GM12878 (cell line): ENCODE results near the gene SHLD1. TPM values are rescaled to one million over a fixed set of nuclear protein-coding genes. Genes with fewer than 3 reads are reported as not detected.
A peak's percentile ranks its signal among the peaks of the same experiment; 100 is the strongest.

Experiments
- ATAC-seq: fragments of 200-7000 bp; cut with Tn5 transposase; 3 replicates; pipeline ENCODE4 v1.9.1; 2020; ENCODE audit warnings: mild to moderate bottlenecking, moderate library complexity
- BruUV-seq: library from RNA; stranded (reverse); fragments of 400-500 nt; replicated peaks from 2 replicates; lab custom pipeline; 2021; lab: Mats Ljungman, UMichigan
- CTCF ChIA-PET: fragments of 300-600 bp; sonication (Branson Sonifier 250); formaldehyde crosslinking; extraction: SDS; loops from one replicate; lab custom pipeline; 2021; ENCODE audit warnings: inconsistent platforms; lab: Yijun Ruan, JAX
- POLR2A ChIA-PET: fragments of 350-600 bp; formaldehyde crosslinking; extraction: SDS; loops from one replicate; lab custom pipeline; 2021; ENCODE audit warnings: inconsistent platforms; lab: Charles Lee
- RAD21 ChIA-PET: fragments of 300-600 bp; sonication (Branson Sonifier 250); formaldehyde crosslinking; loops from one replicate; lab custom pipeline; 2023; ENCODE audit warnings: antibody characterized with exemption; ENCODE audit not compliant: unreplicated experiment; lab: Charles Lee
- SMC1A ChIA-PET: fragments of 300-600 bp; sonication (Branson Sonifier 250); formaldehyde crosslinking; loops from one replicate; lab custom pipeline; 2023; ENCODE audit not compliant: unreplicated experiment, uncharacterized antibody; lab: Charles Lee
- DNase-seq: peaks from one replicate; pipeline ENCODE4 v3.0.0-alpha.2; 2011; ENCODE audit warnings: low read depth, low spot score
- FAIRE-seq: peaks from 3 replicates; lab custom pipeline; 2011; peaks lifted over from hg19 to GRCh38; lab: Jason Lieb, UNC
- H2AFZ ChIP-seq: 2 replicates; pipeline ENCODE4 v1.6.0; 2011; ENCODE audit warnings: low read depth, low read length, control low read depth; ENCODE audit not compliant: control insufficient read depth
- H3K27ac ChIP-seq: 2 replicates; pipeline ENCODE4 v1.5.1; 2011; ENCODE audit warnings: control low read depth; ENCODE audit not compliant: control insufficient read depth, insufficient read depth
- H3K27me3 ChIP-seq, 2 experiments: replicated peaks in 1 of 2; 2 replicates each; pipeline versions ENCODE4 v1.6.0 to v1.6.1; 2011; ENCODE audit warnings: low read length in 1 of 2; ENCODE audit not compliant: control insufficient read depth in 2 of 2, insufficient read depth in 2 of 2
- H3K36me3 ChIP-seq, 2 experiments: 2 replicates each; pipeline ENCODE4 v1.5.1; 2011; ENCODE audit warnings: low read length in 1 of 2; ENCODE audit not compliant: control insufficient read depth in 2 of 2, insufficient read depth in 2 of 2
- H3K4me1 ChIP-seq: 2 replicates; pipeline ENCODE4 v1.6.1; 2011; ENCODE audit warnings: mild to moderate bottlenecking, low read length, moderate library complexity, mixed read lengths; ENCODE audit not compliant: control insufficient read depth, insufficient read depth
- H3K4me2 ChIP-seq: 2 replicates; pipeline ENCODE4 v1.6.0; 2011; ENCODE audit warnings: control low read depth; ENCODE audit not compliant: control insufficient read depth, insufficient read depth
- H3K4me3 ChIP-seq: fragments of 200-600 bp; sonication (generic); 2 replicates; pipeline ENCODE4 v1.5.1; 2016
- H3K79me2 ChIP-seq: 2 replicates; pipeline ENCODE4 v1.6.0; 2011; ENCODE audit warnings: low read length; ENCODE audit not compliant: control insufficient read depth, insufficient read depth
- H3K9ac ChIP-seq: 2 replicates; pipeline ENCODE4 v1.8.0; 2011; ENCODE audit warnings: low read length, control low read depth, mixed read lengths; ENCODE audit not compliant: control insufficient read depth, insufficient read depth
- H3K9me3 ChIP-seq: replicated peaks from 3 replicates; pipeline ENCODE4 v1.5.1; 2011; ENCODE audit warnings: mild to moderate bottlenecking, low read length; ENCODE audit not compliant: control insufficient read depth, insufficient read depth
- H4K20me1 ChIP-seq: 2 replicates; pipeline ENCODE4 v1.6.0; 2011; ENCODE audit not compliant: control insufficient read depth, insufficient read depth
- BACH1 ChIP-seq: fragments of 450-650 bp; IDR thresholded peaks from 2 replicates; pipeline ENCODE4 v1.6.1; 2017; ENCODE audit warnings: mild to moderate bottlenecking, borderline replicate concordance
- EGR1 ChIP-seq, 2 experiments: IDR thresholded peaks; 1 replicate in 1 of 2; 2 replicates in 1 of 2; pipeline ENCODE4 v1.6.1; 2011 to 2012; ENCODE audit warnings: low read depth in 2 of 2, low read length in 2 of 2, borderline replicate concordance in 1 of 2, mild to moderate bottlenecking in 1 of 2, moderate library complexity in 1 of 2
- MYB ChIP-seq: fragments of 150-350 bp; IDR thresholded peaks from 2 replicates; pipeline ENCODE4 v1.6.1; 2014; ENCODE audit warnings: mild to moderate bottlenecking, low read depth, low read length, borderline replicate concordance
- NFXL1 ChIP-seq: fragments of 450-650 bp; IDR thresholded peaks from 2 replicates; pipeline ENCODE4 v1.6.1; 2017; ENCODE audit warnings: antibody characterized with exemption, mild to moderate bottlenecking, borderline replicate concordance
- SIN3A ChIP-seq: IDR thresholded peaks from 2 replicates; pipeline ENCODE4 v1.6.1; 2012; ENCODE audit warnings: low read depth, low read length, improper control_type of control experiment
- TAF1 ChIP-seq: IDR thresholded peaks from 2 replicates; pipeline ENCODE4 v1.6.1; 2011; ENCODE audit warnings: mild to moderate bottlenecking, low read depth, low read length, borderline replicate concordance
- ZNF24 ChIP-seq: fragments of 450-650 bp; IDR thresholded peaks from 2 replicates; pipeline ENCODE4 v1.6.1; 2017; ENCODE audit warnings: antibody characterized with exemption, mild to moderate bottlenecking
- ZNF384 ChIP-seq: IDR thresholded peaks from 2 replicates; pipeline ENCODE4 v1.6.1; 2012; ENCODE audit warnings: low read depth, mild to moderate bottlenecking, low read length, improper control_type of control experiment, borderline replicate concordance
- WGBS: methylation state at CpG from one replicate; pipeline ENCODE4 v1.1.6; 2016; ENCODE audit warnings: low lambda C conversion rate; ENCODE audit not compliant: insufficient replicate concordance, insufficient coverage; ENCODE audit errors: missing lambda C conversion rate; 5-methylcytosine and 5-hydroxymethylcytosine counted together
- in situ Hi-C: fragments of 300-500 bp; cut with MboI; formaldehyde crosslinking; loops from 9 replicates; pipeline ENCODE4 v1.14.3; 2018; ENCODE audit warnings: mixed read lengths
- intact Hi-C: fragments of 100-400 bp; cut with micrococcal nuclease; formaldehyde crosslinking; loops from one replicate; pipeline ENCODE4 v1.14.2; 2022; ENCODE audit not compliant: unreplicated experiment
- polyA plus RNA-seq, 11 experiments: library from polyadenylated mRNA; depleted of rRNA in 4 of 11; unstranded in 6 of 11; stranded (reverse) in 5 of 11; fragments of >200 nt; fragmentation: Nextera tagmentation in 4 of 11; fragmentation: Illumina TruSeq in 1 of 11; extraction: Ambion mirVana in 4 of 11; extraction: Trizol in 1 of 11; gene quantifications; 1 replicate in 1 of 11; 2 replicates in 10 of 11; pipeline versions ENCODE4 v1.2.1 to v1.2.3, GENCODE V29; 2011 to 2016; ENCODE audit warnings: inconsistent platforms in 2 of 11, missing spikeins in 2 of 11, low read depth in 1 of 11
- total RNA-seq, 4 experiments: library from RNA; depleted of rRNA in 3 of 4; stranded (reverse); fragments of >200 nt in 3 of 4; fragmentation: Illumina TruSeq in 1 of 4; extraction: Trizol in 1 of 4; gene quantifications; 2 replicates each; pipeline versions ENCODE4 v1.2.1 to v1.2.3, GENCODE V29; 2013 to 2021
- TF ChIP-seq, protein P1 (sequence below): IDR thresholded peaks from 2 replicates; pipeline ENCODE4 v1.6.1; 2011; ENCODE audit warnings: low read depth, low read length, improper control_type of control experiment, borderline replicate concordance

SHLD1 gene
- total and polyA plus RNA-seq, 10 of the 15 experiments (the other 5 are each of a cell fraction or from before 2014, with no cell fraction given), result 10.8 to 70.9 (median 25.4) TPM

DNA sequence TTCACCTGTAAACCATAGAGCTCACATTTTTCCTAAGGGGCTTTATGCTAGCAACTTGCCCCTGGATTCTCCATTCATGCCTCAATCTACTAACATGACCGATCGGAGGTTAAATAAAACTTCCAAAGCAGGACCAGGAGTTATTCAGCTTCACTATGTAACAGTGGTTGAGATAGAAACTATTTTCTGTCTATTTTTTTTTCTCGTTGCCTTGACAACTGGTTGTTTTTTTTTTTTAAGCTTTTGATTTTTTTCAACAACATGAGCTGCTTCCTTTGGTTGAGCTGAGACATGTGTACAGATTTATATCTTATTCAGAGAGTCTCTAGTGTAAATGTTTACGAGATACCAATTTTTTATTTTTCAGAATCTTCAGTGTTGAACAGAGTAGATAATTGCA lies 85.7 kb downstream of the SHLD1 start:
- POLR2A ChIA-PET, result interaction anchor here (0.9 to 1.6 kb wide), 2 partner anchors 9 kb away, joined by 3 to 4 read pairs; no protein-coding TSS in a partner anchor
- no peak for FAIRE-seq
- no peak for TF ChIP-seq NFXL1
- TF ChIP-seq ZNF384, result peak; percentile 97
- Histone ChIP-seq H3K79me2 (no peaks in the 10 kb centered on the region), H3K4me1 (no peaks in the 10 kb centered on the region), H3K9me3 (no peaks in the 10 kb centered on the region; the same call in 2 of the 3 replicates), H3K9ac (no peak overlapping the region), H4K20me1 (no peaks in the 10 kb centered on the region), H3K36me3 (no peaks in the 10 kb centered on the region), H3K27me3 (no peaks in the 10 kb centered on the region), H3K4me3 (no peak overlapping the region), H2AFZ (no peak overlapping the region), H3K27ac (no peak overlapping the region), H3K4me2 (no peak overlapping the region)
- SMC1A ChIA-PET, result interaction anchor here (0.8 to 1.8 kb wide), 4 partner anchors 11 to 100 kb away, joined by 3 to 6 read pairs (median 3); no protein-coding TSS in a partner anchor
- CTCF ChIA-PET, result interaction anchor here (0.6 to 2.0 kb wide), 4 partner anchors 11 to 330 kb away, joined by 3 to 7 read pairs (median 4); no protein-coding TSS in a partner anchor
- DNase-seq, result no peak
- in situ Hi-C loops (no loop called here), intact Hi-C loops (no loop called here)
- no TSS peak for BruUV-seq
- RAD21 ChIA-PET, result interaction anchor here (0.7 kb wide), 1 partner anchor 93 kb away, joined by 3 read pairs; no protein-coding TSS in a partner anchor
- 99% methylated on average over 4 of the region's 4 CpGs for WGBS
- ATAC-seq, result no peak

DNA sequence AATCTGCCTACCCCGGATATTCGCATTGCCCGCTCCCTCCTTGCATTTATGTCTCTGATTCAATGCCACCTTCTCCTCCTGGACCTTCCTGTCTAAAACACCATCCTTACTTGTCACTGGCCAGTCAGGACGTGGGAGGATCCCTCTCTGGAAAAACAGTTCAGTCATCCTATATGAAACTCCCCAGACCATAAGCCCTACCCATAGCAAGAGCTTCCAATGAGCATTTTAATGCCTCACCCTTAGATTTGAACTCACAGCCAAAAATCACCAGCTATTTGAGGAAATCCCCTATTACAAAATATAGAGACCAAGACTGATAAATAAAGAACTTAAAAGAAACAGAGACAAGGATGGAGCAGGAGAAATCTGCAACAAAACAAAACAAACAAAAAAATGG lies 86.4 kb downstream of the SHLD1 start:
- Histone ChIP-seq H3K36me3 (no peaks in the 10 kb centered on the region), H4K20me1 (no peaks in the 10 kb centered on the region), H3K27ac (no peak overlapping the region), H3K27me3 (no peaks in the 10 kb centered on the region), H2AFZ (no peak overlapping the region), H3K4me3 (no peak overlapping the region), H3K4me1 (no peaks in the 10 kb centered on the region), H3K4me2 (no peak overlapping the region), H3K9ac (no peak overlapping the region), H3K79me2 (no peaks in the 10 kb centered on the region), H3K9me3 (no peaks in the 10 kb centered on the region; the same call in 2 of the 3 replicates)
- CTCF ChIA-PET, result interaction anchor here (2.0 kb wide), 1 partner anchor 98 kb away, joined by 7 read pairs; no protein-coding TSS in a partner anchor
- SMC1A ChIA-PET, result interaction anchor here (0.9 to 1.3 kb wide), 3 partner anchors 16 to 307 kb away, joined by 3 read pairs; no protein-coding TSS in a partner anchor
- intact Hi-C loops, result no loop called here
- TF ChIP-seq BACH1 (no peak), MYB (no peak), EGR1 (IDR thresholded peaks at IDR 0.05; ENCODE audit: borderline replicate concordance in 1 of 2, low read depth in 2 of 2, low read length in 2 of 2) (no peak), ZNF24 (no peak), TAF1 (no peak), SIN3A (no peak)
- TF ChIP-seq, protein P1, sequence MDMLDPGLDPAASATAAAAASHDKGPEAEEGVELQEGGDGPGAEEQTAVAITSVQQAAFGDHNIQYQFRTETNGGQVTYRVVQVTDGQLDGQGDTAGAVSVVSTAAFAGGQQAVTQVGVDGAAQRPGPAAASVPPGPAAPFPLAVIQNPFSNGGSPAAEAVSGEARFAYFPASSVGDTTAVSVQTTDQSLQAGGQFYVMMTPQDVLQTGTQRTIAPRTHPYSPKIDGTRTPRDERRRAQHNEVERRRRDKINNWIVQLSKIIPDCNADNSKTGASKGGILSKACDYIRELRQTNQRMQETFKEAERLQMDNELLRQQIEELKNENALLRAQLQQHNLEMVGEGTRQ, result no peak
- no peak for DNase-seq
- no peak for ATAC-seq
- FAIRE-seq, result no peak
- RAD21 ChIA-PET, result interaction anchor here (0.7 kb wide), 1 partner anchor 9 kb away, joined by 3 read pairs; no protein-coding TSS in a partner anchor
- POLR2A ChIA-PET, result interaction anchor here (1.6 kb wide), 1 partner anchor 8 kb away, joined by 3 read pairs; no protein-coding TSS in a partner anchor
- in situ Hi-C loops, result no loop called here
- no TSS peak for BruUV-seq
- WGBS, result 82% methylated on average over 4 of the region's 4 CpGs
